Nephron (organoid): Measurements from ENCODE around the gene NT5C1A.

Source experiments
- H3K27ac Mint-ChIP-seq, 3 experiments: 2 replicates each; pipeline ENCODE4 v1.8.0; 2020; ENCODE audit warnings: mixed read lengths in 3 of 3, mild to moderate bottlenecking in 2 of 3, moderate library complexity in 1 of 3
- H3K27me3 Mint-ChIP-seq: 2 replicates; pipeline ENCODE4 v1.8.0; 2021; ENCODE audit warnings: low read depth, mild to moderate bottlenecking, moderate library complexity, mixed read lengths
- H3K36me3 Mint-ChIP-seq: 2 replicates; pipeline ENCODE4 v1.8.0; 2020; ENCODE audit warnings: low read depth, mixed read lengths
- H3K4me1 Mint-ChIP-seq: 2 replicates; pipeline ENCODE4 v1.8.0; 2020; ENCODE audit warnings: mixed read lengths
- H3K4me3 Mint-ChIP-seq, 3 experiments: 2 replicates each; pipeline ENCODE4 v1.8.0; 2020; ENCODE audit warnings: mild to moderate bottlenecking in 3 of 3, mixed read lengths in 3 of 3, moderate library complexity in 2 of 3
- H3K9me3 Mint-ChIP-seq: 2 replicates; pipeline ENCODE4 v1.8.0; 2020; ENCODE audit warnings: mixed read lengths
- TF ChIP-seq, protein P1 (sequence below), 3 experiments: fragments of 200-600 bp; sonication (generic); IDR thresholded peaks; one replicate each; pipeline ENCODE4 v1.5.0; 2021; ENCODE audit warnings: antibody characterized with exemption in 3 of 3; ENCODE audit not compliant: unreplicated experiment in 3 of 3

The NT5C1A gene

GRCh38 chr1:39652554-39652953, 19.4 kb downstream of the NT5C1A start:
- peaks cover 53% of the 10 kb centered on the region for H3K4me1 Mint-ChIP-seq
- peaks cover 16% of the 10 kb centered on the region for H3K27me3 Mint-ChIP-seq
- H3K4me3 Mint-ChIP-seq: no peak overlapping the region
- no peaks in the 10 kb centered on the region for H3K36me3 Mint-ChIP-seq
- peak overlapping the region in 1 of 3 experiments; percentile 69 for H3K27ac Mint-ChIP-seq
- H3K9me3 Mint-ChIP-seq: no peaks in the 10 kb centered on the region
- TF ChIP-seq, protein P1, sequence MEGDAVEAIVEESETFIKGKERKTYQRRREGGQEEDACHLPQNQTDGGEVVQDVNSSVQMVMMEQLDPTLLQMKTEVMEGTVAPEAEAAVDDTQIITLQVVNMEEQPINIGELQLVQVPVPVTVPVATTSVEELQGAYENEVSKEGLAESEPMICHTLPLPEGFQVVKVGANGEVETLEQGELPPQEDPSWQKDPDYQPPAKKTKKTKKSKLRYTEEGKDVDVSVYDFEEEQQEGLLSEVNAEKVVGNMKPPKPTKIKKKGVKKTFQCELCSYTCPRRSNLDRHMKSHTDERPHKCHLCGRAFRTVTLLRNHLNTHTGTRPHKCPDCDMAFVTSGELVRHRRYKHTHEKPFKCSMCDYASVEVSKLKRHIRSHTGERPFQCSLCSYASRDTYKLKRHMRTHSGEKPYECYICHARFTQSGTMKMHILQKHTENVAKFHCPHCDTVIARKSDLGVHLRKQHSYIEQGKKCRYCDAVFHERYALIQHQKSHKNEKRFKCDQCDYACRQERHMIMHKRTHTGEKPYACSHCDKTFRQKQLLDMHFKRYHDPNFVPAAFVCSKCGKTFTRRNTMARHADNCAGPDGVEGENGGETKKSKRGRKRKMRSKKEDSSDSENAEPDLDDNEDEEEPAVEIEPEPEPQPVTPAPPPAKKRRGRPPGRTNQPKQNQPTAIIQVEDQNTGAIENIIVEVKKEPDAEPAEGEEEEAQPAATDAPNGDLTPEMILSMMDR (IDR thresholded peaks at IDR 0.05; ENCODE audit: unreplicated experiment in 3 of 3): no peak

- TF ChIP-seq, protein P1 (IDR thresholded peaks at IDR 0.05; ENCODE audit: unreplicated experiment in 3 of 3): no peak
- Mint-ChIP-seq H3K9me3 (no peaks in the 10 kb centered on the region), H3K4me3 (no peak overlapping the region), H3K27ac (peak overlapping the region in 1 of 3 experiments; percentile 69), H3K27me3 (peaks cover 13% of the 10 kb centered on the region), H3K36me3 (no peaks in the 10 kb centered on the region), H3K4me1 (peaks cover 57% of the 10 kb centered on the region)
These were observed 19.8 kb downstream of the NT5C1A start for GRCh38 chr1:39652105-39652504.

- TF ChIP-seq, protein P1 (IDR thresholded peaks at IDR 0.05; ENCODE audit: unreplicated experiment in 3 of 3): no peak
- Mint-ChIP-seq H3K27me3 (peaks cover 10% of the 10 kb centered on the region), H3K4me1 (peaks cover 74% of the 10 kb centered on the region), H3K36me3 (no peaks in the 10 kb centered on the region), H3K4me3 (no peak overlapping the region), H3K9me3 (no peaks in the 10 kb centered on the region), H3K27ac (peak overlapping the region in 2 of 3 experiments; percentile 80 to 82)
These were observed 21.5 kb downstream of the NT5C1A start for GRCh38 chr1:39650431-39650830.

DNA sequence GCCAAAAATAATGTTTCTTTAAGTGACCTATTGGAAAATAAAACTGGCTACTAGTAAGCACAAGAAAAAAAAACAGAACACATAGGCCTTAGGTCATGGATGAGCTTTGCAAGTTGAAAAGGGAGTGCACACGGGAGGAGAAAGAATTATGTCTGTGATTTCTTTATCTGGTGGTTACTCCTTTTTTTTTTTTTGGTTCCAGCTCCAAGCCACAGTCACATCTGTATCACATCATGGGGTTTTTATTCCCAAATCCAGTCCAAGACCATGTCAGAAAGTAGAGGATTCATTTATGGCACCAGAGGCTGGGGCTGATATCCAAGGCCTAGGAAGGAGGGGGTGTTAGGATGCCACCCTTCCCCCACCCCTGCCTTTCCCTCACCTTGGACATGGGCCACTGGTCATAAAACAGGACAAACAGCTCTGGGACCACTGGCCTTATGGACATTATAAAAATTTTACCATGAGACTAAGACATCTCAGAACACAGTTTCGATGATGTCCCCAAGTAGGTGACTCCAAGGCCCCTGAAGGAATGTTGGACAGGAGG, 22.2 kb downstream of the NT5C1A start:
- Mint-ChIP-seq H3K36me3 (no peaks in the 10 kb centered on the region), H3K4me3 (peak overlapping the region in 1 of 3 experiments; percentile 3), H3K4me1 (peaks cover 81% of the 10 kb centered on the region), H3K27me3 (peaks cover 10% of the 10 kb centered on the region), H3K27ac (peak overlapping the region; percentile 71 to 82 (median 80)), H3K9me3 (no peaks in the 10 kb centered on the region)
- TF ChIP-seq, protein P1 (IDR thresholded peaks at IDR 0.05; ENCODE audit: unreplicated experiment in 3 of 3): no peak

DNA sequence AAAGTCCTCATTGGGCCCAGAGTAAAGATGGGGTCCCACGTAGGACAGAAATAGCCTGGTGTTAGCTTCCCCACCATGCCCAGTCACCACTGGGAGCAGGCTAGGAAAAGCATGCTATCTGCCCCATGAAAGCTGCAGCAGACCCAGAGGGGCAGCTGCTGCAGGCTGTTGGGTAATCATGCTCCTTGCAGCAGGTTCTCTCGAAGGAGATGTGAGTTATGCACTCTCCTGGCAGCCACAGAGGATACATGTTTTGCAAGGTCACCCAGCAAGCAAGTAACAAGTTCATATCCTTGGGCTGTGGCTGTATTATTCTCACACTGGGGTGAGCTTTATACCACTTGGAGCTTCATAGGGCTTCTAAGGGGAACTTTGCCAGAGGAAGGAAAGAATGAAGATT, 23.4 kb downstream of the NT5C1A start:
- Mint-ChIP-seq H3K27me3 (peaks cover 4% of the 10 kb centered on the region), H3K36me3 (no peaks in the 10 kb centered on the region), H3K9me3 (no peaks in the 10 kb centered on the region), H3K27ac (peak overlapping the region; percentile 67 to 91 (median 76)), H3K4me3 (no peak overlapping the region), H3K4me1 (peaks cover 83% of the 10 kb centered on the region)
- TF ChIP-seq, protein P1 (IDR thresholded peaks at IDR 0.05; ENCODE audit: unreplicated experiment in 3 of 3): no peak

- Mint-ChIP-seq H3K4me1 (peaks cover 85% of the 10 kb centered on the region), H3K9me3 (no peaks in the 10 kb centered on the region), H3K27ac (peak overlapping the region; percentile 91 to 97 (median 96)), H3K27me3 (peaks cover 7% of the 10 kb centered on the region), H3K36me3 (no peaks in the 10 kb centered on the region), H3K4me3 (peak overlapping the region; percentile 4 to 34 (median 26))
- TF ChIP-seq, protein P1 (IDR thresholded peaks at IDR 0.05; ENCODE audit: unreplicated experiment in 3 of 3): no peak
These were observed 24.7 kb downstream of the NT5C1A start for GRCh38 chr1:39647247-39647646.
